ENCODE results near the gene EPHA2.

Gene EPHA2

GRCh38 chr1:16095447-16095846 lies 60.4 kb downstream of the EPHA2 start (continued):
- TF ChIP-seq PATZ1 (CRISPR knock-in tag; IDR thresholded peaks at IDR 0.05; ENCODE audit: borderline replicate concordance) = no peak

- ATAC-seq = no peak
- TF ChIP-seq ZNF565 (CRISPR knock-in tag; conservative IDR thresholded peaks at IDR 0.05; ENCODE audit: low read depth) (no peak), SNAI2 (CRISPR knock-in tag; IDR thresholded peaks at IDR 0.05) (no peak), ZNF8 (CRISPR knock-in tag; IDR thresholded peaks at IDR 0.05) (no peak), ISL1 (CRISPR knock-in tag; IDR thresholded peaks at IDR 0.05) (no peak), CSRNP3 (CRISPR knock-in tag; IDR thresholded peaks at IDR 0.05) (no peak), OSR1 (CRISPR knock-in tag; IDR thresholded peaks at IDR 0.05) (no peak), TOX (CRISPR knock-in tag; IDR thresholded peaks at IDR 0.05; ENCODE audit: borderline replicate concordance) (no peak), PPARA (CRISPR knock-in tag; IDR thresholded peaks at IDR 0.05; ENCODE audit: borderline replicate concordance) (no peak), TSHZ2 (CRISPR knock-in tag; IDR thresholded peaks at IDR 0.05) (no peak), ZFP30 (CRISPR knock-in tag; IDR thresholded peaks at IDR 0.05) (no peak), TCF4 (CRISPR knock-in tag; IDR thresholded peaks at IDR 0.05; ENCODE audit: borderline replicate concordance) (no peak), ZNF70 (CRISPR knock-in tag; IDR thresholded peaks at IDR 0.05) (no peak), RARB (CRISPR knock-in tag; IDR thresholded peaks at IDR 0.05) (no peak), ARNTL (CRISPR knock-in tag; IDR thresholded peaks at IDR 0.05; ENCODE audit: borderline replicate concordance, low read depth) (no peak), ESRRG (CRISPR knock-in tag; IDR thresholded peaks at IDR 0.05) (no peak), CSDC2 (CRISPR knock-in tag; IDR thresholded peaks at IDR 0.05) (no peak), BACH2 (CRISPR knock-in tag; IDR thresholded peaks at IDR 0.05; ENCODE audit: borderline replicate concordance) (no peak), POU6F1 (CRISPR knock-in tag; IDR thresholded peaks at IDR 0.05; ENCODE audit: borderline replicate concordance, low read depth) (no peak), CREB5 (CRISPR knock-in tag; IDR thresholded peaks at IDR 0.05; ENCODE audit: low read depth) (no peak)
These were observed 61.3 kb downstream of the EPHA2 start for GRCh38 chr1:16094453-16095158.

GRCh38 chr1:16093611-16094010 lies 62.3 kb downstream of the EPHA2 start:
- no peak for ATAC-seq
- TF ChIP-seq BACH2 (CRISPR knock-in tag; IDR thresholded peaks at IDR 0.05; ENCODE audit: borderline replicate concordance) (no peak), TSHZ2 (CRISPR knock-in tag; IDR thresholded peaks at IDR 0.05) (no peak), ZC3H10 (CRISPR knock-in tag; IDR thresholded peaks at IDR 0.05) (no peak), TCF4 (CRISPR knock-in tag; IDR thresholded peaks at IDR 0.05; ENCODE audit: borderline replicate concordance) (no peak), ZFP30 (CRISPR knock-in tag; IDR thresholded peaks at IDR 0.05) (no peak), ISL1 (CRISPR knock-in tag; IDR thresholded peaks at IDR 0.05) (no peak), CSDC2 (CRISPR knock-in tag; IDR thresholded peaks at IDR 0.05) (no peak), ESRRG (CRISPR knock-in tag; IDR thresholded peaks at IDR 0.05) (no peak), SNAI2 (CRISPR knock-in tag; IDR thresholded peaks at IDR 0.05) (no peak), ZNF70 (CRISPR knock-in tag; IDR thresholded peaks at IDR 0.05) (no peak), PPARA (CRISPR knock-in tag; IDR thresholded peaks at IDR 0.05; ENCODE audit: borderline replicate concordance) (no peak), ARNTL (CRISPR knock-in tag; IDR thresholded peaks at IDR 0.05; ENCODE audit: borderline replicate concordance, low read depth) (no peak), CSRNP3 (CRISPR knock-in tag; IDR thresholded peaks at IDR 0.05) (no peak), ZNF565 (CRISPR knock-in tag; conservative IDR thresholded peaks at IDR 0.05; ENCODE audit: low read depth) (no peak)

Measured in SK-N-SH treated with all-trans-retinoic acid at 6 μM for 48 hours (cell line).